IPS-18a (cell line): ENCODE data around the gene ADGRB3.

Experiments used
- H3K27ac ChIP-seq: one replicate; pipeline ENCODE4 v1.5.1; 2013; ENCODE audit warnings: low read length
- H3K27me3 ChIP-seq: one replicate; pipeline ENCODE4 v1.6.1; 2013; ENCODE audit warnings: mild to moderate bottlenecking, low read length; ENCODE audit not compliant: control insufficient read depth, insufficient read depth
- H3K36me3 ChIP-seq: one replicate; pipeline ENCODE4 v1.6.1; 2013; ENCODE audit warnings: low read depth, low read length; ENCODE audit not compliant: control insufficient read depth
- H3K4me1 ChIP-seq: one replicate; pipeline ENCODE4 v1.6.1; 2013; ENCODE audit warnings: low read depth, low read length; ENCODE audit not compliant: control insufficient read depth
- H3K4me3 ChIP-seq: one replicate; pipeline ENCODE4 v1.5.1; 2013; ENCODE audit warnings: low read length
- H3K9ac ChIP-seq: one replicate; pipeline ENCODE4 v1.6.1; 2013; ENCODE audit warnings: mild to moderate bottlenecking, low read length, moderate library complexity
- H3K9me3 ChIP-seq: one replicate; pipeline ENCODE4 v1.6.1; 2013; ENCODE audit warnings: low read depth, low read length; ENCODE audit not compliant: control insufficient read depth

The ADGRB3 gene

DNA sequence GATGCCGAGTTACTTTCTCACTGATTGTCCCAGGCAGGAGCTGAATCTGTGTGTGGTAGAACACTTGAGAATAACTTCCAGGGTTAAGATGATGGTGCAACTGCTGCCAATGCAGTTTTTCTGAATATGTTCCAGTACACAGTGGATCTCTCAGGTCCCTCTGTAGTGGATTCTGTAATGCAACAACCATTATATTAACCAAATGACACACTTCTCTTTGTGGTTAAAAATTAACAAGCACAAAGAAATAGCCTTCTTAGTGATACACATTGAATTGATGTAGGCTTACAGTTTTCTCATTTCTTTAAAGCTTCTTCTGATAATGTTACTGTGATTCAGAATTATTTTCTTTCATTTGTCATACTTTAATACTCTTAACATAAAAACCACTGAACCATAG lies 383.8 kb downstream of the ADGRB3 start:
- Histone ChIP-seq H3K4me1 (peaks cover 4% of the 10 kb centered on the region), H3K9ac (no peak overlapping the region), H3K9me3 (no peaks in the 10 kb centered on the region), H3K27me3 (no peaks in the 10 kb centered on the region), H3K36me3 (no peaks in the 10 kb centered on the region), H3K4me3 (no peak overlapping the region), H3K27ac (no peak overlapping the region)

DNA sequence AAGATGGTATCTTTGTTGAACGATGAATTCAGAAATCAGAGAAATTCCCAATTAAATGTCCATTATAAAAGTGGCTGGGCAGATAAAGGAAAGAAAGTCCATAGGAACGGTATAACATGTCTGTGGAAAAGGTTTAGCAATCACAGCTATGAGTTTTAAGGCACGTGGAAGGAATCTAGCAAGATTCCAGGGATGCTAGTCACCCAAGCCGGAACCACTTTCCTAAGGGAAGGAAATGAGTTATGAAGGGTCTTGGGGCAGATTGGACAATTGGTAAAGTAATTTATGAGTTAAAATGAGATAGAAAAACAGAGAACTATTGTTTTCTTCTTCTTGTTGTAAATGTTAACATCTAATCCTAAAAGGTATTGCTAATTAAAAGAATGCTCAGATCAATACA lies 384.8 kb downstream of the ADGRB3 start:
- no peak overlapping the region for H3K27ac ChIP-seq
- peaks cover 4% of the 10 kb centered on the region for H3K4me1 ChIP-seq
- H3K4me3 ChIP-seq = no peak overlapping the region
- H3K36me3 ChIP-seq = no peaks in the 10 kb centered on the region
- no peaks in the 10 kb centered on the region for H3K27me3 ChIP-seq
- no peak overlapping the region for H3K9ac ChIP-seq
- H3K9me3 ChIP-seq = no peaks in the 10 kb centered on the region

DNA sequence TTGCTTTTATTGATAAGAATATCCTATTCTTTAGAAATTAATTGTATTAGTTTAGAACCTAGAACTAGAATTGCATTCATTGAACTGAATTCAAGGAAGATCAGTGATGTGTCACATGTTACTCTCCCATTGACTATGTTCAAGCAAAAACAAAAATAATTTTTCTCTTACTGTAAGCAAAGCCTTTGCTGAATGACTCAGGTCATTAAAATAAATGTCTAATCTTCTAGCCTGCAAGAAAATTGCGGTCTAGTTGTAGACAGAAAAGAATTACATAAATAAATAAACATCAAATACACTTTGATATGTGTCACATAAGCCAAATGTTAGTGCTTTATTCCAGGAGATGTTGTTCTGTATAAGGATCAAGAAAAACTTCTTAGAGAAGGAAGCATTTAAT lies 387.9 kb downstream of the ADGRB3 start:
- Histone ChIP-seq H3K9me3 (no peaks in the 10 kb centered on the region), H3K27ac (no peak overlapping the region), H3K9ac (no peak overlapping the region), H3K36me3 (no peaks in the 10 kb centered on the region), H3K27me3 (no peaks in the 10 kb centered on the region), H3K4me3 (no peak overlapping the region), H3K4me1 (no peaks in the 10 kb centered on the region)

DNA sequence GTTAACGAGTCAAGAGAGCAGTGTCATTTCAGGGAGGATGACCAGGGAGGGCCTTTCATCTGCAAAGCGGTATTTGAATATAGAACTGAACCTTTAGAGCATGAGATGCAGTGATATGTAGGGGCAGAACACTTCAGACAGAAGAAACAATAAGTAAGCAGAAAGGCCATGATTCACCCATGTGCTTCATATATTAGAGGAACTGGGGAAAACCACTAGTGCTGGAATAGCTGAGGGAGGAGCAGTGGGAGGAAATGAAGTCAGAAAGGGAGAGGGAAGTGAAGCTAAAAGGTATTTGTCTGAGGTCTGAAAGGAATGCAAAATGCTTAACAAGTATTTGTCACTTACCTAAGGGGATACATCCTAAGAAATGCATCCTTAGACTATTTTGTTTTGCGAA lies 391.2 kb downstream of the ADGRB3 start:
- Histone ChIP-seq H3K9me3 (no peaks in the 10 kb centered on the region), H3K36me3 (no peaks in the 10 kb centered on the region), H3K27ac (no peak overlapping the region), H3K27me3 (no peaks in the 10 kb centered on the region), H3K9ac (no peak overlapping the region), H3K4me3 (no peak overlapping the region), H3K4me1 (no peaks in the 10 kb centered on the region)

DNA sequence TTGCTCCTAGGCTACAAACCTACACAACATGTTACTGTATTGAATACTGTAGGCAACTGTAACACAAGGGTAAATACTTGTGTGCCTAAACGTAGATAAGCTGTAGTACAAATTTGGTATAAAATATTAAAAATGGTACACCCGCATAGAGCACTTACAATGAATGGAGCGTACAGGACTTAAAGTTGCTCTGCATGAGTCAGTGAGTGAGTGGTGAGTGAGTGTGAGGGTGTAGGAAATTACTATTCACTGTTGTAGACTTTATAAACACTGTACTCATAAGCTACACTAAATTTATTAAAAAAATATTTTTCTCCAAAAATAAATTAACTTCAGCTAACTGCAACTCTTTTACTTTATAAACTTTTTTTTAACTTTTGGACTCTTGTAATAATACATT lies 391.6 kb downstream of the ADGRB3 start:
- Histone ChIP-seq H3K4me3 (no peak overlapping the region), H3K9me3 (no peaks in the 10 kb centered on the region), H3K36me3 (no peaks in the 10 kb centered on the region), H3K27me3 (no peaks in the 10 kb centered on the region), H3K27ac (no peak overlapping the region), H3K9ac (no peak overlapping the region), H3K4me1 (no peaks in the 10 kb centered on the region)

DNA sequence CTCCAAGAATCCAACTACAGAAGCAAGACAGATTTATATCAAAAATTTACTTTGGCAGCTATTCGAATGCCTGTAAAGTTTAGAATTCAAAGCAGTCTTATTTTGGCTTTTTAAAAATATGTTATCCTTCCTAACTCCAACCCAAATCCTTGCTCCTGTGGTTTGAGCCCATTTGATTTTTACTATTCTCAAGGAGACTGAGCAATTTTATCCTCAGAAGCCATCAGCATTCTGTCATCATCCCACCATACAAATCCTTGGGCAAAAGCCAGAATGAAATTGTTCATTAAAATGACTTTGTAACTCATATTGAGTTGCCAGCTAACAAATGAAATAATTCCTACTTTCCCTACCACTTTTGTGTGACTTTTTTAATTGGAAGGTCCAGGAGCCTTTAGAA lies 392.8 kb downstream of the ADGRB3 start:
- Histone ChIP-seq H3K9me3 (no peaks in the 10 kb centered on the region), H3K4me3 (no peak overlapping the region), H3K36me3 (no peaks in the 10 kb centered on the region), H3K27me3 (no peaks in the 10 kb centered on the region), H3K4me1 (no peaks in the 10 kb centered on the region), H3K9ac (no peak overlapping the region), H3K27ac (no peak overlapping the region)

DNA sequence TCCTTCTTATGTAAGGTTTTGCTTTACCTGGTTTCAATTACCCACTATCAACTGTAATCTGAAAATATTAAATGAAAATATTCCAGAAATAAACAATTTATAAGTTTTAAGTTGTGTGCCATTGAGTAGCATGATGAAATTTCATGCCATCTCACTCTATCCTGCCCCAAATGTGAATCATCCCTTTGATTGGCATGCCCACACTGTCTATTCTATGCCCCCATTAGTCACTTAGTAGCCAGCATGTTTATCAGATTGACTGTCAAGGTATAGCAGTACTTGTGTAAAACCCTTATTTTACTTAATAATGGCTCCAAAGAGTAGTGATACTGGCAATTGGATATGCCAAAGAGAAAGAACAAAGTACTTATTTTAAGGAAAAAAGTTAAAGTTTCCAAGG lies 403.8 kb downstream of the ADGRB3 start:
- Histone ChIP-seq H3K27me3 (no peaks in the 10 kb centered on the region), H3K4me1 (no peaks in the 10 kb centered on the region), H3K9me3 (no peaks in the 10 kb centered on the region), H3K9ac (no peak overlapping the region), H3K4me3 (no peak overlapping the region), H3K27ac (no peak overlapping the region), H3K36me3 (no peaks in the 10 kb centered on the region)

DNA sequence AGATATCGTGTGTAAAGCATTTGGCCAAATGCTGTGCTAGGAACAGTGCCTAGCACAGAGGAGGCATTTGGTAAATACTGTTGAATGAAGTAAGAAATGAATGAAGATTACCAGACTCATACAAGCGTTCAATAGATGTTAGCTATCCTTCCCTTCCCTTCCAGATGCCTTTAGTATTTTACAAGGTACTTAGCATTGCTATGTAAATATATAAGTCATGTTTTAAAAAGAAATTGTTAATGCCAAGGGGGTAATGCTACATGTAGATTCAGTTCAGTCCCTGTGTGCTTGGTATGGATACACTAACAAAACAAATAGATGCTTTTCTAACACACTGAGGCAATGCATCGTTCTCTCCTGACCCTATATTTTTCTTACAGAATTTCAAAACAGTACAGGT lies 407.2 kb downstream of the ADGRB3 start:
- Histone ChIP-seq H3K27ac (no peak overlapping the region), H3K27me3 (no peaks in the 10 kb centered on the region), H3K4me3 (no peak overlapping the region), H3K9ac (no peak overlapping the region), H3K36me3 (no peaks in the 10 kb centered on the region), H3K4me1 (no peaks in the 10 kb centered on the region), H3K9me3 (no peaks in the 10 kb centered on the region)

DNA sequence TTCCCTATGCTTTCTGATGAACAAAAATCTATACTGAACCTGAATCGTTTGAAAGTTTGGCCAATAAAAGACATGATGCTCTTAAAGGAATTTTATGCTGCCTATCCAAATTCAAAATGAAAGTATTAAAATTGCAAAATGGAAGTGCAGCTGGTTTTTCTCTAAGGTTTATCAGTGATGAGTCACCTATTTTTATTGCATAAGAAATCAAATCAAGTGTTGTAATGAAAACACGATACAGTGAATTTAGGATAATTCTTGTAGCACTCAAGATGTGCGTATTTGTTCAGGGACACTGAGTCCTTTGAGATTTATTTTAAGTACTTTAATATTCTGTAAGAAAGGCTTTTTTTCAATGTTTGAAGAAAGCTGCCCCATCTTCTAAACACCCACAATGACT lies 409.5 kb downstream of the ADGRB3 start:
- no peak overlapping the region for H3K9ac ChIP-seq
- no peaks in the 10 kb centered on the region for H3K9me3 ChIP-seq
- H3K36me3 ChIP-seq = no peaks in the 10 kb centered on the region
- no peaks in the 10 kb centered on the region for H3K27me3 ChIP-seq
- no peak overlapping the region for H3K4me3 ChIP-seq
- H3K4me1 ChIP-seq = no peaks in the 10 kb centered on the region
- no peak overlapping the region for H3K27ac ChIP-seq

DNA sequence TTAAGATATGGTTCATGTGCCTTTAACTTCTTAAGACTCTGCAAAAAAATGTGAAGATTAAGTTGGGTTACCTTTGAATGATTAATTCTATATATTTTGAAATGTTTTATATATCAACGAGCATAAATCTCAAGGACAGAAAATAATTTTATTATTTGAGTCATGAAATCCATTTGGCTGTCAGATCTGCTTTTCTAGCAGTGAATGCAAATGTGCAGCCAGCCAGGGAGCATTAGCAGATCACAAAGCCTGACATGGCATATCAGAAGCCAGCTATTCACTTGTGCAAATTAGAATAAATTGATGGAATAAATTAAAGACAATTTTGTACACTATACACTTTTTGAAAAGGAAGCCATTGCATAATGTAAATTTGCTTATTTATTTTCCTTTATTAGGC lies 424.3 kb downstream of the ADGRB3 start:
- no peaks in the 10 kb centered on the region for H3K9me3 ChIP-seq

DNA sequence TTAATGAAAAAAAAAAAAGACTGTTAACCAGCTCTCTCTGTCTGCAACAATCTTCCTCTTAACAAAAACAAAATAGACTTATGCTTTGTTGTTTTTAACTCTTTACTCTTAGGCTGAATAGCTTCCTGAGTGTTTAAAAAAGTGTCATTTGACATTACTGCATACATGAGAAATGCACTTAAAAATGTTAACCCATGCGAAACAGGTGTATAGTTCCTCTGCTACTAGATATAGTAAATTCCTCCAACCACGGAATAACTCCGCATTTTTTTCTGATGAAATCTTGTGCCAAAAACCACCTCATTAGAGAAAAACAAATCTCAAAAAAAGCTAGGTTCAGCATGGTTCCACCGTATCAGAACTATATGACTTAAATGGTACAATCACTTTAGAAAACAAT lies 426.0 kb downstream of the ADGRB3 start:
- Histone ChIP-seq H3K27me3 (no peaks in the 10 kb centered on the region), H3K9ac (no peak overlapping the region), H3K4me1 (no peaks in the 10 kb centered on the region), H3K4me3 (no peak overlapping the region), H3K9me3 (no peaks in the 10 kb centered on the region), H3K36me3 (no peaks in the 10 kb centered on the region), H3K27ac (no peak overlapping the region)

More for the DNA sequence above, 424.3 kb downstream of the ADGRB3 start:
- Histone ChIP-seq H3K27ac (no peak overlapping the region), H3K9ac (no peak overlapping the region), H3K36me3 (no peaks in the 10 kb centered on the region), H3K4me1 (no peaks in the 10 kb centered on the region), H3K27me3 (no peaks in the 10 kb centered on the region), H3K4me3 (no peak overlapping the region)

DNA sequence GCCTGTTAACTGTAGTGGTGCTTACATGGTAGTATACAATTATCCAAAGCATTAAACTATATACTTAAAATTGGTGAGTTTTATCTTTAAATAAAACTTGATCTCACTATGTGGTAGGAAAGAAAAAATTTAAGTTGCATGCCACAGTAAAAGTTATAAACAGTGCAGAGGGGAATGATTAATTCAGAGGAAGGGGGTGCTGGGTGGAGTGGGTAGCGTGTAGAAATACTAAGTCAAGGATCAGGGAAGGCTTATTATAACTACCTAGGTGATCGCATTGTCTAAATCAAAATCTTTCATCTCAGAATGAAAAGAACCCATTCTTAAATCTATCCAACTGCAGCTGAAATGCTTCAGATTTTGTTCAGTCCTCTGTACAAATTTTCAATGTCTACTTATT lies 428.3 kb downstream of the ADGRB3 start:
- no peaks in the 10 kb centered on the region for H3K9me3 ChIP-seq
- no peaks in the 10 kb centered on the region for H3K27me3 ChIP-seq
- no peak overlapping the region for H3K27ac ChIP-seq
- no peak overlapping the region for H3K9ac ChIP-seq
- H3K4me3 ChIP-seq = no peak overlapping the region
- H3K36me3 ChIP-seq = no peaks in the 10 kb centered on the region
- no peaks in the 10 kb centered on the region for H3K4me1 ChIP-seq

DNA sequence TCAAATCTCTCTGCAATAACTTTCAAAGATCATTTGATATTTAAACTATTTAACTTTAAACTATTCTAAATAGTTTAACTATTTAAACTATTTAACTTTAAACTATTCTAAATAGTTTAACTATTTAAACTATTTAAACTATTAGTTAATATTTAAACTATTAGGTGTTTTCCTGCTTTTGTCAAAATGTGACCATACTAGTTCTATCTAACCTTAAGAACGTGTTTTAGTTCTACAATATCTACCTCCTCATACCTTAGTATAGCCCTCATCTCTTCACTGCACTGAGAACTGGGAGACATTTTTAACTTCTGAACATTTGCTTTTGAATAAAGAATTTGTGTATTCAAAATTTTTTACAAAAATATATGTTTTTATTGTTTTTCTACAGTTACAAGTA lies 429.1 kb downstream of the ADGRB3 start:
- Histone ChIP-seq H3K9ac (no peak overlapping the region), H3K9me3 (no peaks in the 10 kb centered on the region), H3K36me3 (no peaks in the 10 kb centered on the region), H3K4me1 (no peaks in the 10 kb centered on the region), H3K27ac (no peak overlapping the region), H3K4me3 (no peak overlapping the region), H3K27me3 (no peaks in the 10 kb centered on the region)
